HCT116 (cell line): Measurements from ENCODE around the gene CHST10. TPM values are rescaled to one million over a fixed set of nuclear protein-coding genes. Genes with fewer than 3 reads are reported as not detected.

ENCODE experiments used
- ATAC-seq: fragments of 200-7000 bp; cut with Tn5 transposase; 2 replicates; pipeline ENCODE4 v1.9.1; 2020; ENCODE audit warnings: mild to moderate bottlenecking, moderate library complexity
- BruUV-seq: library from RNA; stranded (reverse); fragments of 400-500 nt; replicated peaks from 2 replicates; lab custom pipeline; 2021; lab: Mats Ljungman, UMichigan
- CTCF ChIA-PET: fragments of 300-600 bp; sonication (Branson Sonifier 250); formaldehyde crosslinking; loops from one replicate; lab custom pipeline; 2021; ENCODE audit warnings: antibody characterized with exemption; lab: Charles Lee
- POLR2A ChIA-PET: fragments of 300-600, 350-600 bp; sonication (Branson Sonifier 250); formaldehyde crosslinking; loops from one replicate; lab custom pipeline; 2021; ENCODE audit warnings: antibody characterized with exemption; lab: Charles Lee
- RAD21 ChIA-PET, 2 experiments: fragments of 300-600 bp; sonication (Branson Sonifier 250); formaldehyde crosslinking; loops; one replicate each; lab custom pipeline; 2023; ENCODE audit warnings: low total read pairs in 2 of 2; ENCODE audit not compliant: uncharacterized antibody in 2 of 2, unreplicated experiment in 2 of 2, low non-redundant PET in 1 of 2; lab: Charles Lee
- DNase-seq: peaks from one replicate; pipeline ENCODE4 v3.0.0-alpha.2; 2010; ENCODE audit warnings: low read depth, low spot score
- H2AFZ ChIP-seq: fragments of 200-600 bp; shearing (Covaris generic), sonication (generic); 2 replicates; pipeline ENCODE4 v1.6.1; 2017; ENCODE audit warnings: low read depth, mixed run types, mixed read lengths, antibody characterized with exemption, low read length; ENCODE audit not compliant: poor library complexity, severe bottlenecking
- H3K27ac ChIP-seq: 2 replicates; pipeline ENCODE4 v1.5.1; 2012; ENCODE audit warnings: low read depth, low read length
- H3K27me3 ChIP-seq: fragments of 200-600 bp; sonication (generic); 2 replicates; pipeline ENCODE4 v1.6.1; 2016; ENCODE audit warnings: mixed run types, low read length, mixed read lengths; ENCODE audit not compliant: insufficient read depth
- H3K36me3 ChIP-seq, 2 experiments: fragments of 200-500 bp in 1 of 2; fragments of 200-600 bp in 1 of 2; sonication (Bioruptor generic) in 1 of 2; sonication (generic) in 1 of 2; 2 replicates each; pipeline versions ENCODE4 v1.5.1 to v1.6.1; 2014 to 2016; ENCODE audit warnings: low read length in 2 of 2, inconsistent platforms in 1 of 2, mixed read lengths in 1 of 2, mixed run types in 1 of 2; ENCODE audit not compliant: insufficient read depth in 2 of 2, control insufficient read depth in 1 of 2
- H3K4me1 ChIP-seq, 2 experiments: fragments of 200-600 bp in 1 of 2; sonication (generic) in 1 of 2; 2 replicates each; pipeline versions ENCODE4 v1.5.1 to v1.6.1; 2012 to 2017; ENCODE audit warnings: low read length in 2 of 2, inconsistent platforms in 1 of 2, mild to moderate bottlenecking in 1 of 2, mixed read lengths in 1 of 2, mixed run types in 1 of 2, moderate library complexity in 1 of 2; ENCODE audit not compliant: insufficient read depth in 2 of 2, control insufficient read depth in 1 of 2
- H3K4me2 ChIP-seq: fragments of 200-600 bp; sonication (generic); 2 replicates; pipeline ENCODE4 v1.6.1; 2017; ENCODE audit warnings: mixed run types, low read length, mixed read lengths
- H3K4me3 ChIP-seq, 2 experiments: fragments of 200-600 bp in 1 of 2; sonication (generic) in 1 of 2; replicated peaks in 1 of 2; 2 replicates each; pipeline ENCODE4 v1.5.1; 2011 to 2016; ENCODE audit warnings: low read length in 2 of 2, control low read depth in 1 of 2, low read depth in 1 of 2, mild to moderate bottlenecking in 1 of 2, mixed read lengths in 1 of 2, mixed run types in 1 of 2
- H3K79me2 ChIP-seq: fragments of 200-600 bp; sonication (generic); 2 replicates; pipeline ENCODE4 v1.6.1; 2017; ENCODE audit warnings: mild to moderate bottlenecking, mixed run types, low read length, moderate library complexity, mixed read lengths; ENCODE audit not compliant: insufficient read depth
- H3K9ac ChIP-seq: fragments of 200-600 bp; sonication (generic); 2 replicates; pipeline ENCODE4 v1.6.1; 2016; ENCODE audit warnings: low read length, mixed read lengths
- H3K9me2 ChIP-seq: fragments of 200-600 bp; sonication (generic), shearing (Covaris generic); 2 replicates; pipeline ENCODE4 v1.6.1; 2017; ENCODE audit warnings: mixed run types, mild to moderate bottlenecking, moderate library complexity; ENCODE audit not compliant: insufficient read depth
- H3K9me3 ChIP-seq, 2 experiments: fragments of 200-500 bp in 1 of 2; fragments of 200-600 bp in 1 of 2; sonication (Bioruptor generic) in 1 of 2; sonication (generic) in 1 of 2; 2 replicates each; pipeline ENCODE4 v1.6.1; 2014 to 2017; ENCODE audit warnings: low read length in 2 of 2, mixed read lengths in 2 of 2, inconsistent platforms in 1 of 2, low read depth in 1 of 2, mild to moderate bottlenecking in 1 of 2, mixed run types in 1 of 2, moderate library complexity in 1 of 2; ENCODE audit not compliant: control insufficient read depth in 1 of 2, insufficient read depth in 1 of 2
- H4K20me1 ChIP-seq: fragments of 200-600 bp; sonication (generic), shearing (Covaris generic); 2 replicates; pipeline ENCODE4 v1.6.1; 2017; ENCODE audit warnings: mixed run types, mild to moderate bottlenecking, moderate library complexity; ENCODE audit not compliant: insufficient read depth
- CBX3 ChIP-seq: IDR thresholded peaks from 2 replicates; pipeline ENCODE4 v1.6.1; 2012; ENCODE audit warnings: low read depth
- CEBPB ChIP-seq: IDR thresholded peaks from 2 replicates; pipeline ENCODE4 v1.6.1; 2012; ENCODE audit warnings: low read depth
- EGR1 ChIP-seq: IDR thresholded peaks from 2 replicates; pipeline ENCODE4 v1.6.1; 2012; ENCODE audit warnings: low read depth
- ELF1 ChIP-seq: IDR thresholded peaks from 2 replicates; pipeline ENCODE4 v1.6.1; 2012; ENCODE audit warnings: low read depth, borderline replicate concordance
- EZH2 ChIP-seq: fragments of 200-600 bp; sonication (generic); IDR thresholded peaks from 2 replicates; pipeline ENCODE4 v1.6.1; 2017; ENCODE audit warnings: antibody characterized with exemption, mixed run types
- EZH2phosphoT487 ChIP-seq: fragments of 200-600 bp; IDR thresholded peaks from 2 replicates; pipeline ENCODE4 v1.6.1; 2018; ENCODE audit warnings: antibody characterized with exemption, borderline replicate concordance
- JUND ChIP-seq: IDR thresholded peaks from 2 replicates; pipeline ENCODE4 v1.6.1; 2012
- POLR2A ChIP-seq: IDR thresholded peaks from 2 replicates; pipeline ENCODE4 v1.7.0; 2011; ENCODE audit warnings: borderline replicate concordance; ENCODE audit not compliant: insufficient read depth, insufficient read length; ENCODE audit errors: extremely low read depth
- POLR2AphosphoS5 ChIP-seq: IDR thresholded peaks from 2 replicates; pipeline ENCODE4 v1.6.1; 2011; ENCODE audit warnings: mild to moderate bottlenecking, low read depth, low read length, moderate library complexity
- RAD21 ChIP-seq: IDR thresholded peaks from 2 replicates; pipeline ENCODE4 v1.6.1; 2012; ENCODE audit warnings: low read depth, mild to moderate bottlenecking
- SIN3A ChIP-seq: IDR thresholded peaks from 2 replicates; pipeline ENCODE4 v1.6.1; 2012; ENCODE audit warnings: low read depth
- SP1 ChIP-seq: IDR thresholded peaks from 2 replicates; pipeline ENCODE4 v1.6.1; 2012; ENCODE audit warnings: low read depth
- TCF7L2 ChIP-seq: IDR thresholded peaks from 2 replicates; pipeline ENCODE4 v1.7.0; 2011; ENCODE audit warnings: borderline replicate concordance, inconsistent platforms; ENCODE audit not compliant: insufficient read depth, insufficient read length; ENCODE audit errors: extremely low read depth
- YY1 ChIP-seq: IDR thresholded peaks from 2 replicates; pipeline ENCODE4 v1.6.1; 2011; ENCODE audit warnings: low read length, low read depth, moderate library complexity, mild to moderate bottlenecking; ENCODE audit not compliant: insufficient replicate concordance; ENCODE audit errors: extremely low read depth
- ZBTB33 ChIP-seq: IDR thresholded peaks from 2 replicates; pipeline ENCODE4 v1.6.1; 2011; ENCODE audit warnings: mild to moderate bottlenecking, low read length, moderate library complexity; ENCODE audit not compliant: insufficient replicate concordance; ENCODE audit errors: extremely low read depth
- ZFX ChIP-seq: fragments of 450-650 bp; IDR thresholded peaks from 2 replicates; pipeline ENCODE4 v1.6.1; 2017
- ZNF274 ChIP-seq: fragments of 200-500 bp; sonication (Bioruptor generic); IDR thresholded peaks from 2 replicates; pipeline ENCODE4 v1.6.1; 2014; ENCODE audit warnings: mild to moderate bottlenecking, low read depth, low read length, inconsistent platforms
- intact Hi-C: fragments of 100-400 bp; cut with micrococcal nuclease; formaldehyde crosslinking; loops from 2 replicates; pipeline ENCODE4 v1.10.0; 2022
- total RNA-seq: library from RNA; stranded (reverse); gene quantifications from one replicate; pipeline ENCODE4 v1.2.1, GENCODE V29; 2021; ENCODE audit not compliant: unreplicated experiment
- TF ChIP-seq, protein P1 (sequence below): IDR thresholded peaks from 2 replicates; pipeline ENCODE4 v1.6.1; 2012
- TF ChIP-seq, protein P2 (sequence below): IDR thresholded peaks from 2 replicates; pipeline ENCODE4 v1.6.1; 2012; ENCODE audit warnings: low read depth
- TF ChIP-seq, protein P3 (sequence below): IDR thresholded peaks from 2 replicates; pipeline ENCODE4 v1.6.1; 2012

Gene CHST10
- total RNA-seq, 1 experiment from 2014 or later = 0.27 TPM

DNA sequence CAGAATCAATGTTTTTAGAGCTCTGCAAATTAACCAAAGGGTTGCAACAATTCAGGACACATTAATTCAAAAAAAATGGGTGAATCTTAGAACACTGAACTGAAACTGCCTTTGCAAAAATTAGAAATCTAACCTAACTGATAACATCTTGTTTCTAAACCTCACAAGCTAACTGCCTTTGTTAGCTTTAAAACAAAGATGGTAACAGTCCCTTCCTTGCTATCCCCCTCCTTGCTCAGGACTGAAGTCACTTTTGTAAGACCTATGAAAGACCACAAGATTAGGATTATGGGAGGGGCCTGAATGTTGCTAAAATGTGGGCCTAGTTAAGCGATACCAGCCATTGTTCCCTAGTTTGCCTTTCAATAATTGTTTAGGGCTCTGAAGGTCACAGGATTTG, 50.3 kb downstream of the CHST10 start (continued):
- TF ChIP-seq RAD21 = no peak
- TF ChIP-seq, all 23 proteins: peak for 0

- H4K20me1 ChIP-seq = no peaks in the 10 kb centered on the region
- no peak overlapping the region for H3K9ac ChIP-seq
- RAD21 ChIA-PET = interaction anchor here in 1 of 2 experiments (1.4 kb wide), 1 partner anchor 74 kb away, joined by 5 read pairs; no protein-coding TSS in a partner anchor
- H3K9me3 ChIP-seq = 0 out of 4 replicates have a peak, but pooled peaks cover 7 to 10% of the 10 kb centered on the region in 2 experiments
- ATAC-seq (no peak), DNase-seq (peak; percentile 86)
- H3K79me2 ChIP-seq = no peaks in the 10 kb centered on the region
- no peaks in the 10 kb centered on the region for H3K9me2 ChIP-seq
- no peaks in the 10 kb centered on the region for H3K27me3 ChIP-seq
- H3K4me3 ChIP-seq = no peak overlapping the region
- intact Hi-C loops = loop anchor here (5.0 kb wide), 1 partner anchor 58 kb away; no protein-coding TSS in a partner anchor
- CTCF ChIA-PET = interaction anchor here (1.2 kb wide), 1 partner anchor 16 kb away, joined by 6 read pairs; no protein-coding TSS in a partner anchor
- H2AFZ ChIP-seq = no peak overlapping the region
- H3K27ac ChIP-seq = 0 out of 2 replicates have a peak overlapping the region, but pooled peaks have one; percentile 13
- H3K4me2 ChIP-seq = peak overlapping the region; percentile 31
- POLR2A ChIA-PET = interaction anchor here (1.0 kb wide), 1 partner anchor 74 kb away, joined by 4 read pairs; no protein-coding TSS in a partner anchor
- BruUV-seq = no TSS peak
- H3K36me3 ChIP-seq = no peaks in the 10 kb centered on the region
- peaks cover 0 to 11% of the 10 kb centered on the region in 2 experiments; a peak in 3 of 4 replicates for H3K4me1 ChIP-seq
- TF ChIP-seq ZNF274 (no peak), YY1 (no peak), EZH2phosphoT487 (no peak), ELF1 (no peak; the same call in 1 of the 2 replicates), CBX3 (peak; percentile 95), EGR1 (no peak), EZH2 (no peak), JUND (peak; percentile 79), POLR2A (no peak), RAD21 (no peak), SIN3A (peak; percentile 46; the same call in 1 of the 2 replicates), TCF7L2 (peak; percentile 84), CEBPB (peak; percentile 60), ZFX (no peak), ZBTB33 (no peak), SP1 (peak; percentile 62), POLR2AphosphoS5 (peak; percentile 67; the same call in 1 of the 2 replicates)
- TF ChIP-seq, protein P1, sequence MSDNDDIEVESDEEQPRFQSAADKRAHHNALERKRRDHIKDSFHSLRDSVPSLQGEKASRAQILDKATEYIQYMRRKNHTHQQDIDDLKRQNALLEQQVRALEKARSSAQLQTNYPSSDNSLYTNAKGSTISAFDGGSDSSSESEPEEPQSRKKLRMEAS = peak; percentile 38; the same call in 1 of the 2 replicates
- TF ChIP-seq, protein P2, sequence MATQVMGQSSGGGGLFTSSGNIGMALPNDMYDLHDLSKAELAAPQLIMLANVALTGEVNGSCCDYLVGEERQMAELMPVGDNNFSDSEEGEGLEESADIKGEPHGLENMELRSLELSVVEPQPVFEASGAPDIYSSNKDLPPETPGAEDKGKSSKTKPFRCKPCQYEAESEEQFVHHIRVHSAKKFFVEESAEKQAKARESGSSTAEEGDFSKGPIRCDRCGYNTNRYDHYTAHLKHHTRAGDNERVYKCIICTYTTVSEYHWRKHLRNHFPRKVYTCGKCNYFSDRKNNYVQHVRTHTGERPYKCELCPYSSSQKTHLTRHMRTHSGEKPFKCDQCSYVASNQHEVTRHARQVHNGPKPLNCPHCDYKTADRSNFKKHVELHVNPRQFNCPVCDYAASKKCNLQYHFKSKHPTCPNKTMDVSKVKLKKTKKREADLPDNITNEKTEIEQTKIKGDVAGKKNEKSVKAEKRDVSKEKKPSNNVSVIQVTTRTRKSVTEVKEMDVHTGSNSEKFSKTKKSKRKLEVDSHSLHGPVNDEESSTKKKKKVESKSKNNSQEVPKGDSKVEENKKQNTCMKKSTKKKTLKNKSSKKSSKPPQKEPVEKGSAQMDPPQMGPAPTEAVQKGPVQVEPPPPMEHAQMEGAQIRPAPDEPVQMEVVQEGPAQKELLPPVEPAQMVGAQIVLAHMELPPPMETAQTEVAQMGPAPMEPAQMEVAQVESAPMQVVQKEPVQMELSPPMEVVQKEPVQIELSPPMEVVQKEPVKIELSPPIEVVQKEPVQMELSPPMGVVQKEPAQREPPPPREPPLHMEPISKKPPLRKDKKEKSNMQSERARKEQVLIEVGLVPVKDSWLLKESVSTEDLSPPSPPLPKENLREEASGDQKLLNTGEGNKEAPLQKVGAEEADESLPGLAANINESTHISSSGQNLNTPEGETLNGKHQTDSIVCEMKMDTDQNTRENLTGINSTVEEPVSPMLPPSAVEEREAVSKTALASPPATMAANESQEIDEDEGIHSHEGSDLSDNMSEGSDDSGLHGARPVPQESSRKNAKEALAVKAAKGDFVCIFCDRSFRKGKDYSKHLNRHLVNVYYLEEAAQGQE = no peak
- TF ChIP-seq, protein P3, sequence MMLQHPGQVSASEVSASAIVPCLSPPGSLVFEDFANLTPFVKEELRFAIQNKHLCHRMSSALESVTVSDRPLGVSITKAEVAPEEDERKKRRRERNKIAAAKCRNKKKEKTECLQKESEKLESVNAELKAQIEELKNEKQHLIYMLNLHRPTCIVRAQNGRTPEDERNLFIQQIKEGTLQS = no peak
Measured at GRCh38 chr2:100365434-100365833, 52.0 kb downstream of the CHST10 start.
